ENCODE measurements around the gene FSCN2. TPM values are rescaled to one million over a fixed set of nuclear protein-coding genes. Genes with fewer than 3 reads are reported as not detected.

Gene FSCN2
- total RNA-seq, 8 experiments from 2014 or later: 0.36 to 3.0 (median 1.2) TPM

- ATAC-seq (replicated peaks in 6 of 8): no peak
- in situ Hi-C loops (cut with MboI; ENCODE audit: low pct_unique_long_range_greater_than_20kb in 2 of 9, low sequenced_read_pairs in 9 of 9, unreplicated experiment in 9 of 9): no loop called here
- WGBS, 10 experiments: 67 to 94% (median 90%) methylated on average over 1 to 5 of the region's 16 CpGs; no CpG with 5 or more reads in 6 of the 10 experiments
- H3K27ac ChIP-seq: no peak overlapping the region
- no peaks in the 10 kb centered on the region for H3K4me1 ChIP-seq (replicated peaks in 1 of 2)
- no peak overlapping the region for H3K4me3 ChIP-seq
Observed at GRCh38 chr17:81544281-81544974, 16.3 kb downstream of the FSCN2 start.

- in situ Hi-C loops (cut with MboI; ENCODE audit: low pct_unique_long_range_greater_than_20kb in 2 of 9, low sequenced_read_pairs in 9 of 9, unreplicated experiment in 9 of 9): no loop called here
- H3K27ac ChIP-seq: no peak overlapping the region
- H3K4me3 ChIP-seq: no peak overlapping the region
- H3K4me1 ChIP-seq (replicated peaks in 1 of 2): no peaks in the 10 kb centered on the region
- 60 to 94% (median 67%) methylated on average over 2 to 8 of the region's 24 CpGs; no CpG with 5 or more reads in 6 of the 10 experiments for WGBS, 10 experiments
- no peak for ATAC-seq (replicated peaks in 6 of 8)
Observed at GRCh38 chr17:81545160-81545949, 17.2 kb downstream of the FSCN2 start.

- in situ Hi-C loops (cut with MboI; ENCODE audit: low pct_unique_long_range_greater_than_20kb in 2 of 9, low sequenced_read_pairs in 9 of 9, unreplicated experiment in 9 of 9): no loop called here
- no peak for ATAC-seq (replicated peaks in 6 of 8)
- peaks cover 6 to 9% of the 10 kb centered on the region in 2 donors for H3K4me1 ChIP-seq (replicated peaks in 1 of 2)
- no peak overlapping the region for H3K4me3 ChIP-seq
- H3K27ac ChIP-seq: no peak overlapping the region
- WGBS, 10 experiments: 90 to 100% (median 90%) methylated on average over 1 to 18 of the region's 36 CpGs; no CpG with 5 or more reads in 5 of the 10 experiments
Observed at GRCh38 chr17:81546906-81547613, 18.9 kb downstream of the FSCN2 start.

GRCh38 chr17:81547614-81547982 lies 19.4 kb downstream of the FSCN2 start:
- in situ Hi-C loops (cut with MboI; ENCODE audit: low pct_unique_long_range_greater_than_20kb in 2 of 9, low sequenced_read_pairs in 9 of 9, unreplicated experiment in 9 of 9): no loop called here
- WGBS, 10 experiments: 80 to 100% (median 80%) methylated on average over 1 to 3 of the region's 14 CpGs; no CpG with 5 or more reads in 7 of the 10 experiments
- no peak overlapping the region for H3K4me3 ChIP-seq
- ATAC-seq (replicated peaks in 6 of 8): no peak
- peaks cover 6 to 9% of the 10 kb centered on the region in 2 donors for H3K4me1 ChIP-seq (replicated peaks in 1 of 2)
- no peak overlapping the region for H3K27ac ChIP-seq

GRCh38 chr17:81549031-81549557 lies 20.9 kb downstream of the FSCN2 start:
- Histone ChIP-seq H3K4me3 (no peak overlapping the region), H3K27ac (no peak overlapping the region), H3K4me1 (replicated peaks in 1 of 2) (peaks cover 13 to 18% of the 10 kb centered on the region in 2 donors)
- WGBS, 10 experiments: 80 to 100% (median 93%) methylated on average over 1 to 7 of the region's 16 CpGs; no CpG with 5 or more reads in 5 of the 10 experiments
- in situ Hi-C loops (cut with MboI; ENCODE audit: low pct_unique_long_range_greater_than_20kb in 2 of 9, low sequenced_read_pairs in 9 of 9, unreplicated experiment in 9 of 9): no loop called here
- no peak for ATAC-seq (replicated peaks in 6 of 8)

GRCh38 chr17:81549826-81550225 lies 21.6 kb downstream of the FSCN2 start:
- 78 to 97% (median 90%) methylated on average over 1 to 6 of the region's 8 CpGs; no CpG with 5 or more reads in 6 of the 10 experiments for WGBS, 10 experiments
- no peak overlapping the region for H3K4me3 ChIP-seq
- no peak for ATAC-seq (replicated peaks in 6 of 8)
- in situ Hi-C loops (cut with MboI; ENCODE audit: low pct_unique_long_range_greater_than_20kb in 2 of 9, low sequenced_read_pairs in 9 of 9, unreplicated experiment in 9 of 9): no loop called here
- H3K27ac ChIP-seq: no peak overlapping the region
- peaks cover 19 to 23% of the 10 kb centered on the region in 2 donors for H3K4me1 ChIP-seq (replicated peaks in 1 of 2)

- in situ Hi-C loops (cut with MboI; ENCODE audit: low pct_unique_long_range_greater_than_20kb in 2 of 9, low sequenced_read_pairs in 9 of 9, unreplicated experiment in 9 of 9): no loop called here
- Histone ChIP-seq H3K4me1 (replicated peaks in 1 of 2) (peaks cover 19 to 23% of the 10 kb centered on the region in 2 donors), H3K4me3 (no peak overlapping the region), H3K27ac (no peak overlapping the region)
- WGBS, 10 experiments: 100% methylated on average over 2 of the region's 15 CpGs; no CpG with 5 or more reads in 9 of the 10 experiments
- no peak for ATAC-seq (replicated peaks in 6 of 8)
Observed at GRCh38 chr17:81550285-81550684, 22.1 kb downstream of the FSCN2 start.

GRCh38 chr17:81550830-81551457 lies 22.8 kb downstream of the FSCN2 start:
- Histone ChIP-seq H3K4me1 (replicated peaks in 1 of 2) (peaks cover 19 to 23% of the 10 kb centered on the region in 2 donors), H3K4me3 (peak overlapping the region; percentile 71 to 100 (median 92)), H3K27ac (peak overlapping the region; percentile 88 to 94)
- WGBS, 10 experiments: 0 to 100% (median 94%) methylated on average over 1 to 6 of the region's 27 CpGs; no CpG with 5 or more reads in 5 of the 10 experiments
- ATAC-seq (replicated peaks in 6 of 8): no peak
- in situ Hi-C loops (cut with MboI; ENCODE audit: low pct_unique_long_range_greater_than_20kb in 2 of 9, low sequenced_read_pairs in 9 of 9, unreplicated experiment in 9 of 9): no loop called here

GRCh38 chr17:81551458-81552243 lies 23.5 kb downstream of the FSCN2 start:
- peak overlapping the region; percentile 88 to 94 for H3K27ac ChIP-seq
- peaks cover 19 to 23% of the 10 kb centered on the region in 2 donors for H3K4me1 ChIP-seq (replicated peaks in 1 of 2)
- in situ Hi-C loops (cut with MboI; ENCODE audit: low pct_unique_long_range_greater_than_20kb in 2 of 9, low sequenced_read_pairs in 9 of 9, unreplicated experiment in 9 of 9): no loop called here
- H3K4me3 ChIP-seq: peak overlapping the region; percentile 71 to 100 (median 92)
- ATAC-seq (replicated peaks in 6 of 8): peak; percentile 1 to 14 (median 2)
- 0 to 6% (median 0%) methylated on average over 1 to 13 of the region's 69 CpGs; no CpG with 5 or more reads in 2 of the 10 experiments for WGBS, 10 experiments

GRCh38 chr17:81552244-81553017 lies 24.3 kb downstream of the FSCN2 start, which contains the start of gene FAAP100:
Gene FAAP100, minus strand, starts transcription at chr17:81552353. Its CDS starts 23 bp downstream, at chr17:81552330.
- WGBS, 10 experiments: 0% methylated on average over 6 to 12 of the region's 85 CpGs; no CpG with 5 or more reads in 7 of the 10 experiments
- Histone ChIP-seq H3K4me1 (replicated peaks in 1 of 2) (peaks cover 19 to 23% of the 10 kb centered on the region in 2 donors), H3K27ac (peak within 1 kb of the TSS; percentile 88 to 94), H3K4me3 (peak within 1 kb of the TSS; percentile 71 to 100 (median 92))
- peak; percentile 59 to 69 (median 60) for ATAC-seq (replicated peaks in 6 of 8)
- in situ Hi-C loops (cut with MboI; ENCODE audit: low pct_unique_long_range_greater_than_20kb in 2 of 9, low sequenced_read_pairs in 9 of 9, unreplicated experiment in 9 of 9): no loop called here

GRCh38 chr17:81553018-81553615 lies 24.9 kb downstream of the FSCN2 start:
- in situ Hi-C loops (cut with MboI; ENCODE audit: low pct_unique_long_range_greater_than_20kb in 2 of 9, low sequenced_read_pairs in 9 of 9, unreplicated experiment in 9 of 9): no loop called here
- Histone ChIP-seq H3K27ac (peak overlapping the region; percentile 88 to 94), H3K4me1 (replicated peaks in 1 of 2) (peaks cover 19 to 23% of the 10 kb centered on the region in 2 donors), H3K4me3 (peak overlapping the region; percentile 71 to 100 (median 92))
- ATAC-seq (replicated peaks in 6 of 8): peak; percentile 5 to 77 (median 38)
- WGBS, 10 experiments: 0 to 17% (median 4%) methylated on average over 1 to 11 of the region's 19 CpGs; no CpG with 5 or more reads in 4 of the 10 experiments
